ENCODE data around the gene CLASP2. TPM values are rescaled to one million over a fixed set of nuclear protein-coding genes. Genes with fewer than 3 reads are reported as not detected.

CLASP2 gene
- polyA plus RNA-seq, 3 donors: 10.1 to 16.1 (median 13.9) TPM

DNA sequence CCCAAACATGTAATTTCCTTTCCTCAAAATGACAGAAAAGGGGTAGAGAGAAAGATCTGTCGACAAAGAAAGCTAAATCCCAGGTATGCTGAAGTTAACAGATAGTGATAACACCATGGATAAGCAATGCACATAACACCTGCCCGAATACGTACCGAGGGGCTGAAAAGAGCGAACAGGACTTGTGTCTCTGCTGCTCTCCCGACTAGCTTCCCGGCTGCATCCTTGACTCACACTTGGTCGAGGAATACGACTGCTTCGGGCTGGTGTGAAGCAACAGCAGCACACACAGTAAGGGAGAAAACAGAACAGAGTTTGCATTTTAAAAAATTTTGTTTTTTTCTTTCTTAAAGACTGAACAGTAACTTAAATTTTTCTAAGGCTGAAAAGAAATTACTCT lies 136.4 kb downstream of the CLASP2 start:
- H4K20me1 ChIP-seq (ENCODE audit: insufficient read depth, low read length): no peaks in the 10 kb centered on the region
- Mint-ChIP-seq H3K9me3 (no peaks in the 10 kb centered on the region), H3K4me1 (peaks cover 3% of the 10 kb centered on the region), H3K36me3 (peaks cover 37 to 54% of the 10 kb centered on the region in 2 donors), H3K27ac (no peak overlapping the region), H3K27me3 (ENCODE audit: low read depth in 3 of 3) (peaks cover 0 to 2% (median 0%) of the 10 kb centered on the region in 3 donors), H3K4me3 (no peak overlapping the region)
- 97% methylated on average over 8 of the region's 10 CpGs for WGBS (ENCODE audit: insufficient coverage)
- no peak overlapping the region for H3K9ac ChIP-seq (ENCODE audit: insufficient read depth, low read length, poor library complexity, severe bottlenecking)
- no peak for DNase-seq
- no peak overlapping the region for H2AFZ ChIP-seq (ENCODE audit: insufficient read depth, low read depth, low read length, poor library complexity, severe bottlenecking)
- H3K79me2 ChIP-seq (ENCODE audit: insufficient read depth, low read length): no peaks in the 10 kb centered on the region
- no peaks in the 10 kb centered on the region for H3K9me3 ChIP-seq (replicated peaks in 1 of 2; ENCODE audit: control insufficient read depth in 1 of 2, insufficient read depth in 1 of 2, low read length in 2 of 2)
- H3K27me3 ChIP-seq (ENCODE audit: control insufficient read depth in 2 of 2, insufficient read depth in 2 of 2, low read length in 2 of 2): no peaks in the 10 kb centered on the region
- no peak overlapping the region for H3K4me3 ChIP-seq (replicated peaks in 1 of 3; ENCODE audit: low read depth in 2 of 3, low read length in 3 of 3)
- peaks cover 52 to 68% of the 10 kb centered on the region in 2 donors for H3K36me3 ChIP-seq (replicated peaks in 1 of 2; ENCODE audit: control insufficient read depth in 1 of 2, insufficient read depth in 2 of 2, low read length in 2 of 2)
- H3K4me1 ChIP-seq (ENCODE audit: control insufficient read depth in 1 of 2, insufficient read depth in 2 of 2, low read length in 2 of 2): no peaks in the 10 kb centered on the region
- H3K27ac ChIP-seq (ENCODE audit: low read depth in 1 of 2, low read length in 2 of 2): no peak overlapping the region
- TF ChIP-seq, protein P1, sequence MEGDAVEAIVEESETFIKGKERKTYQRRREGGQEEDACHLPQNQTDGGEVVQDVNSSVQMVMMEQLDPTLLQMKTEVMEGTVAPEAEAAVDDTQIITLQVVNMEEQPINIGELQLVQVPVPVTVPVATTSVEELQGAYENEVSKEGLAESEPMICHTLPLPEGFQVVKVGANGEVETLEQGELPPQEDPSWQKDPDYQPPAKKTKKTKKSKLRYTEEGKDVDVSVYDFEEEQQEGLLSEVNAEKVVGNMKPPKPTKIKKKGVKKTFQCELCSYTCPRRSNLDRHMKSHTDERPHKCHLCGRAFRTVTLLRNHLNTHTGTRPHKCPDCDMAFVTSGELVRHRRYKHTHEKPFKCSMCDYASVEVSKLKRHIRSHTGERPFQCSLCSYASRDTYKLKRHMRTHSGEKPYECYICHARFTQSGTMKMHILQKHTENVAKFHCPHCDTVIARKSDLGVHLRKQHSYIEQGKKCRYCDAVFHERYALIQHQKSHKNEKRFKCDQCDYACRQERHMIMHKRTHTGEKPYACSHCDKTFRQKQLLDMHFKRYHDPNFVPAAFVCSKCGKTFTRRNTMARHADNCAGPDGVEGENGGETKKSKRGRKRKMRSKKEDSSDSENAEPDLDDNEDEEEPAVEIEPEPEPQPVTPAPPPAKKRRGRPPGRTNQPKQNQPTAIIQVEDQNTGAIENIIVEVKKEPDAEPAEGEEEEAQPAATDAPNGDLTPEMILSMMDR (IDR thresholded peaks at IDR 0.05): no peak
- intact Hi-C loops (cut with micrococcal nuclease): no loop called here
- no peak overlapping the region for H3K4me2 ChIP-seq (replicated peaks; ENCODE audit: extremely low read depth, low read length, poor library complexity, severe bottlenecking)

DNA sequence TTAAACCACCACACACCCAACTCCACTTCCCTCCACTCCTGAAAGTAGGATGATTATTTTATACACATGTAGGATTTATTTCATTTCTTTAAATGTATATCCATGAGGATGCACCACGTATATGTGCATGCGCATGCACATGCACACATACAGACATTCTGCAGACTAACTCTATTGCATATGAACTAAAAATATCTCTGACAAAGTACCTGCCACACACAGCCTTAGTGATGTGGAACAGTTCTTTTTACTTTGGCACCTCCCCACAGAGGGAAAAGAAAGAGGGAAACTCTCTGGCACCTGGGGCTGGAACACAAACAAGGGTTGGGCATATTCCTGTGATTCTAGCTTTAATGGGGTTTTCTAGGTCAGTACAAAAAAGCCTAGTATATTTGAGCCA lies 138.2 kb downstream of the CLASP2 start:
- Histone ChIP-seq H3K4me3 (replicated peaks in 1 of 3; ENCODE audit: low read depth in 2 of 3, low read length in 3 of 3) (no peak overlapping the region), H3K27ac (ENCODE audit: low read depth in 1 of 2, low read length in 2 of 2) (no peak overlapping the region), H3K27me3 (ENCODE audit: control insufficient read depth in 2 of 2, insufficient read depth in 2 of 2, low read length in 2 of 2) (no peaks in the 10 kb centered on the region), H3K4me1 (ENCODE audit: control insufficient read depth in 1 of 2, insufficient read depth in 2 of 2, low read length in 2 of 2) (peaks cover 7 to 15% of the 10 kb centered on the region in 2 donors), H3K36me3 (replicated peaks in 1 of 2; ENCODE audit: control insufficient read depth in 1 of 2, insufficient read depth in 2 of 2, low read length in 2 of 2) (peaks cover 42 to 61% of the 10 kb centered on the region in 2 donors), H3K4me2 (replicated peaks; ENCODE audit: extremely low read depth, low read length, poor library complexity, severe bottlenecking) (no peak overlapping the region), H3K79me2 (ENCODE audit: insufficient read depth, low read length) (no peaks in the 10 kb centered on the region), H3K9me3 (replicated peaks in 1 of 2; ENCODE audit: control insufficient read depth in 1 of 2, insufficient read depth in 1 of 2, low read length in 2 of 2) (no peaks in the 10 kb centered on the region), H4K20me1 (ENCODE audit: insufficient read depth, low read length) (no peaks in the 10 kb centered on the region), H3K9ac (ENCODE audit: insufficient read depth, low read length, poor library complexity, severe bottlenecking) (no peak overlapping the region), H2AFZ (ENCODE audit: insufficient read depth, low read depth, low read length, poor library complexity, severe bottlenecking) (no peak overlapping the region)
- peaks cover 0 to 2% (median 0%) of the 10 kb centered on the region in 3 donors for H3K27me3 Mint-ChIP-seq (ENCODE audit: low read depth in 3 of 3)
- H3K4me3 Mint-ChIP-seq: no peak overlapping the region
- no CpG with 5 or more reads among the region's 2 CpGs for WGBS (ENCODE audit: insufficient coverage)
- H3K36me3 Mint-ChIP-seq: peaks cover 37 to 53% of the 10 kb centered on the region in 2 donors
- intact Hi-C loops (cut with micrococcal nuclease): no loop called here
- DNase-seq: no peak
- TF ChIP-seq, protein P1 (IDR thresholded peaks at IDR 0.05): no peak
- H3K27ac Mint-ChIP-seq: no peak overlapping the region
- H3K4me1 Mint-ChIP-seq: peaks cover 11% of the 10 kb centered on the region
- H3K9me3 Mint-ChIP-seq: no peaks in the 10 kb centered on the region
